DMS 273 (cell line): Measurements from ENCODE around the gene VCL.
"Not testable (repeated sequence)": the region's sequence is repeated elsewhere in the genome, so short reads cannot be mapped to it uniquely, and the experiment has no call there.

ENCODE experiments used
- DNase-seq: peaks from one replicate; lab custom pipeline; 2025; ENCODE audit not compliant: unreplicated experiment; lab: John Stamatoyannopoulos, UW

VCL gene

GRCh38 chr10:74035303-74035702 is 37.4 kb downstream of the VCL start:
- peak; percentile 11 for DNase-seq

- DNase-seq: no peak
Measured at GRCh38 chr10:74036474-74036873, 38.6 kb downstream of the VCL start.

- no peak for DNase-seq
Measured at GRCh38 chr10:74039561-74040145, 41.7 kb downstream of the VCL start.

GRCh38 chr10:74040200-74041126 is 42.5 kb downstream of the VCL start:
- DNase-seq: no peak

GRCh38 chr10:74044419-74044818 is 46.5 kb downstream of the VCL start:
- DNase-seq: no peak

GRCh38 chr10:74047304-74047703 is 49.4 kb downstream of the VCL start:
- no peak for DNase-seq

- DNase-seq: peak; percentile 18
Measured at GRCh38 chr10:74047871-74048270, 50.0 kb downstream of the VCL start.

- no peak for DNase-seq
Measured at GRCh38 chr10:74048433-74048832, 50.5 kb downstream of the VCL start.

GRCh38 chr10:74049955-74050354 is 52.0 kb downstream of the VCL start:
- DNase-seq: no peak

GRCh38 chr10:74050653-74051052 is 52.7 kb downstream of the VCL start:
- DNase-seq: no peak

GRCh38 chr10:74051736-74052342 is 53.9 kb downstream of the VCL start:
- DNase-seq: peak; percentile 5

GRCh38 chr10:74052994-74053393 is 55.1 kb downstream of the VCL start:
- DNase-seq: no peak

- DNase-seq: no peak
Measured at GRCh38 chr10:74055383-74056049, 57.6 kb downstream of the VCL start.

GRCh38 chr10:74056050-74056818 is 58.3 kb downstream of the VCL start:
- no peak for DNase-seq

GRCh38 chr10:74058071-74058470 is 60.2 kb downstream of the VCL start:
- no peak for DNase-seq

- DNase-seq: peak; percentile 10
Measured at GRCh38 chr10:74058658-74059057, 60.7 kb downstream of the VCL start.

- no peak for DNase-seq
Measured at GRCh38 chr10:74061104-74061503, 63.2 kb downstream of the VCL start.

- not testable (repeated sequence) for DNase-seq
Measured at GRCh38 chr10:74061978-74062377, 64.1 kb downstream of the VCL start.

- DNase-seq: no peak
Measured at GRCh38 chr10:74063256-74063655, 65.3 kb downstream of the VCL start.
